Rectal smooth muscle tissue (tissue), 1 donor: ENCODE measurements around the gene MPZL3.

Experiments
- H3K27ac ChIP-seq: one replicate; pipeline ENCODE4 v1.7.0; 2013; ENCODE audit warnings: low read depth, low read length, inconsistent platforms
- H3K27me3 ChIP-seq: one replicate; pipeline ENCODE4 v1.7.0; 2013; ENCODE audit warnings: low read length; ENCODE audit not compliant: control insufficient read depth, insufficient read depth
- H3K36me3 ChIP-seq: one replicate; pipeline ENCODE4 v1.7.0; 2013; ENCODE audit warnings: low read length; ENCODE audit not compliant: control insufficient read depth, insufficient read depth
- H3K4me1 ChIP-seq: one replicate; pipeline ENCODE4 v1.7.0; 2013; ENCODE audit warnings: low read length; ENCODE audit not compliant: control insufficient read depth, insufficient read depth
- H3K4me3 ChIP-seq: one replicate; pipeline ENCODE4 v1.7.0; 2013; ENCODE audit warnings: low read length
- H3K9ac ChIP-seq: one replicate; pipeline ENCODE4 v1.7.0; 2013; ENCODE audit warnings: low read length

MPZL3 gene

GRCh38 chr11:118251858-118252652 is at the start of gene MPZL3:
Gene MPZL3 (minus strand): TSS chr11:118252365. CDS start chr11:118252294, 71 bp downstream.
- Histone ChIP-seq H3K9ac (peak within 1 kb of the TSS; percentile 34), H3K27me3 (no peaks in the 10 kb centered on the region), H3K36me3 (no peaks in the 10 kb centered on the region), H3K4me1 (no peaks in the 10 kb centered on the region), H3K4me3 (peak within 1 kb of the TSS; percentile 78), H3K27ac (no peak within 1 kb of the TSS)

- no peaks in the 10 kb centered on the region for H3K36me3 ChIP-seq
Measured at GRCh38 chr11:118301600-118302195, 49.5 kb upstream of the MPZL3 start.

GRCh38 chr11:118295815-118296454 is 43.8 kb upstream of the MPZL3 start:
- H3K9ac ChIP-seq = no peak overlapping the region
- H3K36me3 ChIP-seq = no peaks in the 10 kb centered on the region
- no peak overlapping the region for H3K4me3 ChIP-seq
- H3K27ac ChIP-seq = no peak overlapping the region
- peaks cover 2% of the 10 kb centered on the region for H3K4me1 ChIP-seq
- no peaks in the 10 kb centered on the region for H3K27me3 ChIP-seq

More at GRCh38 chr11:118301600-118302195, 49.5 kb upstream of the MPZL3 start:
- H3K9ac ChIP-seq = no peak overlapping the region
- H3K27me3 ChIP-seq = no peaks in the 10 kb centered on the region
- peaks cover 2% of the 10 kb centered on the region for H3K4me1 ChIP-seq
- H3K4me3 ChIP-seq = no peak overlapping the region
- H3K27ac ChIP-seq = no peak overlapping the region

- peaks cover 2% of the 10 kb centered on the region for H3K4me1 ChIP-seq
- no peaks in the 10 kb centered on the region for H3K36me3 ChIP-seq
- H3K27ac ChIP-seq = no peak overlapping the region
- H3K4me3 ChIP-seq = no peak overlapping the region
- H3K9ac ChIP-seq = no peak overlapping the region
- no peaks in the 10 kb centered on the region for H3K27me3 ChIP-seq
Measured at GRCh38 chr11:118295199-118295598, 43.0 kb upstream of the MPZL3 start.

- Histone ChIP-seq H3K36me3 (no peaks in the 10 kb centered on the region), H3K27me3 (no peaks in the 10 kb centered on the region), H3K4me1 (peaks cover 2% of the 10 kb centered on the region), H3K9ac (no peak overlapping the region), H3K4me3 (no peak overlapping the region), H3K27ac (no peak overlapping the region)
Measured at GRCh38 chr11:118294053-118294452, 41.9 kb upstream of the MPZL3 start.

- Histone ChIP-seq H3K4me1 (no peaks in the 10 kb centered on the region), H3K27me3 (no peaks in the 10 kb centered on the region), H3K4me3 (no peak overlapping the region), H3K27ac (no peak overlapping the region), H3K36me3 (no peaks in the 10 kb centered on the region), H3K9ac (no peak overlapping the region)
Measured at GRCh38 chr11:118291477-118292135, 39.4 kb upstream of the MPZL3 start.

GRCh38 chr11:118290923-118291322 is 38.8 kb upstream of the MPZL3 start:
- no peaks in the 10 kb centered on the region for H3K4me1 ChIP-seq
- H3K36me3 ChIP-seq = no peaks in the 10 kb centered on the region
- H3K27ac ChIP-seq = no peak overlapping the region
- no peaks in the 10 kb centered on the region for H3K27me3 ChIP-seq
- H3K4me3 ChIP-seq = no peak overlapping the region
- no peak overlapping the region for H3K9ac ChIP-seq

GRCh38 chr11:118289401-118289800 is 37.2 kb upstream of the MPZL3 start:
- Histone ChIP-seq H3K9ac (no peak overlapping the region), H3K4me3 (no peak overlapping the region), H3K4me1 (no peaks in the 10 kb centered on the region), H3K27ac (no peak overlapping the region), H3K36me3 (no peaks in the 10 kb centered on the region), H3K27me3 (no peaks in the 10 kb centered on the region)

GRCh38 chr11:118287006-118287405 is 34.8 kb upstream of the MPZL3 start:
- Histone ChIP-seq H3K27ac (no peak overlapping the region), H3K9ac (no peak overlapping the region), H3K4me3 (no peak overlapping the region), H3K4me1 (no peaks in the 10 kb centered on the region), H3K36me3 (no peaks in the 10 kb centered on the region), H3K27me3 (no peaks in the 10 kb centered on the region)

GRCh38 chr11:118286545-118286944 is 34.4 kb upstream of the MPZL3 start:
- no peaks in the 10 kb centered on the region for H3K36me3 ChIP-seq
- no peak overlapping the region for H3K9ac ChIP-seq
- no peak overlapping the region for H3K27ac ChIP-seq
- H3K4me1 ChIP-seq = no peaks in the 10 kb centered on the region
- no peak overlapping the region for H3K4me3 ChIP-seq
- no peaks in the 10 kb centered on the region for H3K27me3 ChIP-seq

GRCh38 chr11:118283756-118284350 is 31.7 kb upstream of the MPZL3 start:
- Histone ChIP-seq H3K27ac (no peak overlapping the region), H3K9ac (no peak overlapping the region)

GRCh38 chr11:118283037-118283636 is 31.0 kb upstream of the MPZL3 start:
- Histone ChIP-seq H3K36me3 (no peaks in the 10 kb centered on the region), H3K4me1 (no peaks in the 10 kb centered on the region), H3K9ac (no peak overlapping the region), H3K27me3 (no peaks in the 10 kb centered on the region), H3K4me3 (no peak overlapping the region), H3K27ac (no peak overlapping the region)

More at GRCh38 chr11:118283756-118284350, 31.7 kb upstream of the MPZL3 start:
- Histone ChIP-seq H3K36me3 (no peaks in the 10 kb centered on the region), H3K27me3 (no peaks in the 10 kb centered on the region), H3K4me3 (no peak overlapping the region), H3K4me1 (no peaks in the 10 kb centered on the region)
